Measurements from ENCODE around the gene RAPGEF2. TPM values are rescaled to one million over a fixed set of nuclear protein-coding genes. Genes with fewer than 3 reads are reported as not detected.

The RAPGEF2 gene
- total RNA-seq, 1 donor from 2014 or later = 32.4 TPM

DNA sequence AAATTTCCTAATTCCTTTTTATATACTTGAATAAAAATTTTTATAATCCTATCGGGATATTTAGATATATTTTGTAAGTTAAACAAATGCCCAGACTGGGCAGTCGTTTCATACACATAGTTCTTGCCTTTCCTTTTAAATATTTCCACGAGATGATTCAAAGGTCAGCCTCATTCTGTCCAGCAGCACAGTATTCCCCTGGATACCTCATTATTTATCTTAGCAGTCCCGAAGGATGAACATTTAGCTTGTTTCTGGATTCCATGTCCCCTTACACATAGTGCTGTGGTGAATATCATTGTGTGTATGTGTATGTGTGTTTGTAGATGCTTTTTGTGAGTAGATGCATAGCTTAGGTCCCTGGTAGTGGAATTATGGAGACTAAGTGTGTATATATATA lies 38.3 kb downstream of the RAPGEF2 start:
- Histone ChIP-seq H3K27ac (no peak overlapping the region), H3K27me3 (no peaks in the 10 kb centered on the region), H3K9me3 (no peaks in the 10 kb centered on the region), H3K4me3 (no peak overlapping the region), H3K36me3 (no peaks in the 10 kb centered on the region), H3K4me1 (peaks cover 32% of the 10 kb centered on the region)
- intact Hi-C loops (cut with DNase I) = no loop called here
- DNase-seq (ENCODE audit: extremely low spot score in 2 of 2) = no peak
- TF ChIP-seq POLR2A (IDR thresholded peaks at IDR 0.05) (no peak), POLR2AphosphoS5 (IDR thresholded peaks at IDR 0.05; ENCODE audit: insufficient read depth in 1 of 2, low read depth in 1 of 2) (no peak)
- TF ChIP-seq, protein P1, sequence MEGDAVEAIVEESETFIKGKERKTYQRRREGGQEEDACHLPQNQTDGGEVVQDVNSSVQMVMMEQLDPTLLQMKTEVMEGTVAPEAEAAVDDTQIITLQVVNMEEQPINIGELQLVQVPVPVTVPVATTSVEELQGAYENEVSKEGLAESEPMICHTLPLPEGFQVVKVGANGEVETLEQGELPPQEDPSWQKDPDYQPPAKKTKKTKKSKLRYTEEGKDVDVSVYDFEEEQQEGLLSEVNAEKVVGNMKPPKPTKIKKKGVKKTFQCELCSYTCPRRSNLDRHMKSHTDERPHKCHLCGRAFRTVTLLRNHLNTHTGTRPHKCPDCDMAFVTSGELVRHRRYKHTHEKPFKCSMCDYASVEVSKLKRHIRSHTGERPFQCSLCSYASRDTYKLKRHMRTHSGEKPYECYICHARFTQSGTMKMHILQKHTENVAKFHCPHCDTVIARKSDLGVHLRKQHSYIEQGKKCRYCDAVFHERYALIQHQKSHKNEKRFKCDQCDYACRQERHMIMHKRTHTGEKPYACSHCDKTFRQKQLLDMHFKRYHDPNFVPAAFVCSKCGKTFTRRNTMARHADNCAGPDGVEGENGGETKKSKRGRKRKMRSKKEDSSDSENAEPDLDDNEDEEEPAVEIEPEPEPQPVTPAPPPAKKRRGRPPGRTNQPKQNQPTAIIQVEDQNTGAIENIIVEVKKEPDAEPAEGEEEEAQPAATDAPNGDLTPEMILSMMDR (IDR thresholded peaks at IDR 0.05) = no peak

DNA sequence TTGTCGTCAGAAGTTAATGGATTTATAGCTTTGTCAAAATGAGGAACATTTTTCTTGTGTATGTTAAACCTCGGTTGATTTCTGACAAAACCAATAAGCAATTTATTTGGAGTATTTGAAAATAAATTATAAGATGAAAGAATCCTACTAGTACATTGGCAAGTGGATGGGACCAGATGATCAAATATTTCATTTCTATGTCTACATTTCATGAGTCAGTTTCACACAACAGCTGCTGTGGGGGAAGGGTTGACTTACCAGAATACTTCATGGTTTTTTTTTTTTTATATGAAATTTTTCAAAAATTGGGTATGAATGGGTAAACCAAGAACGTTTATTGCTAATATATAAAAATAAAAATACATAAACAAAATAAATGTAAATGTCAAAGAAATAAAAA lies 39.4 kb downstream of the RAPGEF2 start:
- Histone ChIP-seq H3K27me3 (no peaks in the 10 kb centered on the region), H3K9me3 (no peaks in the 10 kb centered on the region), H3K4me3 (no peak overlapping the region), H3K27ac (no peak overlapping the region), H3K36me3 (no peaks in the 10 kb centered on the region), H3K4me1 (peaks cover 39% of the 10 kb centered on the region)
- no peak for TF ChIP-seq POLR2AphosphoS5 (IDR thresholded peaks at IDR 0.05; ENCODE audit: insufficient read depth in 1 of 2, low read depth in 1 of 2)
- TF ChIP-seq, protein P1 (IDR thresholded peaks at IDR 0.05) = no peak
- no peak for TF ChIP-seq POLR2A (IDR thresholded peaks at IDR 0.05)
- intact Hi-C loops (cut with DNase I) = no loop called here
- DNase-seq (ENCODE audit: extremely low spot score in 2 of 2) = no peak

DNA sequence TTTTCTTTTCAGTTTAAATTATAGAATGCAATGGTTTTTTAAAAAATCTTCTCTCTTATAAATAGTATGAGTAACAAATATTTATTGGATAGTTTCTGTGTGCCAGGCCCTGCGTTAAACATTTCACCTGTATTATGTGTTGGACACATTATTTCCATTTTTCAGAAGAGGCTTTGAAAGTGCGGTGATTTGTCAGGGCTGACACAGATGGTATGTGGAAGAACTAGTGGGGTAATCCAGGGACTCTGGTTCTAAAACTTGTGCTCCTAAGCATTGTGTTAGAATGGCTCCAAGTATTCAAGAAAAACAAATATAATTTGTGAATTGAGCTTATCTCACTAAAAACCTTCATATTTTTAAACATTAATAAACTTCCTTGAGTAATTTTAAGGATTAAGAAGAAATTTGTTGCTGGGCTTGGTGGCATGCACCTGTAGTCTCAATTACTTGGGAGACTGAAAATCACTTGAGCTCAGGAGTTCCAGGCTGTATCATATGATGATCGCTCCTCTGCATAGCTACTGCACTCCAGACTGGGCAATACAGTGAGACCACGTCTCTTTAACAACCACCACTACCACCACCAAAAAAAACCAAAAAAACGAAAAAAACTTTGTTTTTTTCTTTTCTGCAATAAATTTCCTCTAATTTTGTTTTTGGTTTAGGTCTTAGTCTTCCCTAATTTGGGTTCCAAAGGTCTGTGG lies 40.0 kb downstream of the RAPGEF2 start:
- no peak for DNase-seq (ENCODE audit: extremely low spot score in 2 of 2)
- H3K27me3 ChIP-seq = no peaks in the 10 kb centered on the region
- H3K4me1 ChIP-seq = peaks cover 43% of the 10 kb centered on the region
- no peak for TF ChIP-seq POLR2A (IDR thresholded peaks at IDR 0.05)
- TF ChIP-seq, protein P1 (IDR thresholded peaks at IDR 0.05) = no peak
- TF ChIP-seq POLR2AphosphoS5 (IDR thresholded peaks at IDR 0.05; ENCODE audit: insufficient read depth in 1 of 2, low read depth in 1 of 2) = no peak
- H3K36me3 ChIP-seq = no peaks in the 10 kb centered on the region
- no peak overlapping the region for H3K27ac ChIP-seq
- intact Hi-C loops (cut with DNase I) = no loop called here
- H3K4me3 ChIP-seq = no peak overlapping the region
- no peaks in the 10 kb centered on the region for H3K9me3 ChIP-seq

DNA sequence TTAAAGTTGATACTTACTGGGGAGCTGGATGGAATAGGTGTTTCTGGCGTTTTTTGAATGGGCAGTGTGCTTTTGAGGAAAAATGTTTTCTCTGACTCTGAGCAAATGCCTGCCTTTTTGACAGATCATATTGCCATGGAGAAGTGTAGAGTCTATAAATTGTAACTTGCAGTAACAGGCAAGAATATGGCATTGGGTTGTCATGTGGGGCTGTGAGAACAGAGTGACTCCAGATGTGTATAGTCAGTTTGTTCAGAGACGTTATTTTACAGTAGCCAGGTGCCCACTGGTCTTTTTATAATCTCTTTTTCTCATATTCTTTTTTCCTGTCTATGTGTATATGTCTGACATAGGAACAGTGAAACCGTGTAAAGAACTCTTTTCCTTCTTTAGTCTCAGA lies 40.8 kb downstream of the RAPGEF2 start:
- no peaks in the 10 kb centered on the region for H3K9me3 ChIP-seq
- H3K27me3 ChIP-seq = no peaks in the 10 kb centered on the region
- H3K36me3 ChIP-seq = no peaks in the 10 kb centered on the region
- no peak overlapping the region for H3K4me3 ChIP-seq
- TF ChIP-seq POLR2AphosphoS5 (IDR thresholded peaks at IDR 0.05; ENCODE audit: insufficient read depth in 1 of 2, low read depth in 1 of 2) (no peak), POLR2A (IDR thresholded peaks at IDR 0.05) (no peak)
- TF ChIP-seq, protein P1 (IDR thresholded peaks at IDR 0.05) = no peak
- no peak overlapping the region for H3K27ac ChIP-seq
- intact Hi-C loops (cut with DNase I) = no loop called here
- peaks cover 43% of the 10 kb centered on the region for H3K4me1 ChIP-seq
- no peak for DNase-seq (ENCODE audit: extremely low spot score in 2 of 2)

DNA sequence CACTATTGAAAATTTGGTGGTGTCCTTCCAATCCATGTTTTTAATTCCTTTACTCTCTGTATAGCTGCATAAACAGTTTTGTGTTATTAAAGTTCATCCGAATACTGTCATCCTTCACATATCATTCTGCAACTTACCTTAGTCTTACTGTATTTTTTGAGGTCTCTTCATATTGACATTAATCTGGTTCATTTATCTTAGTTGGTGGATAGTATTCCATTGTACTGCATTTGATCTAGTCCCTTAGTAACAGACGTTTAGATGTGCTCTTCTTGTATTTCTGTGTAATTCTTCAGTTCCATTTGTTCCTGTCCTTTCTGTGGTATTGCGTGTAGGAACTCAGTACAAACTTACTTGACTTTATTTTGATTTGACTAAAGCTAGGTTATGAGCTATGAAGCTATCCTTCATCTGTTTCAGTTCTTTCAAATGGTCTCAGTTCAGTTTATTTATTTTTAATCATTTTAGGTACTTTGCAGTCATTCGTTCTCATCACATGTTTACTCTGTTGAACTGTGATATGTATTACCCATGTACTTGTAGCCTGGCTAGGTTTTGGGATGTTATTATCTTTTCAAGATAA lies 41.3 kb downstream of the RAPGEF2 start:
- intact Hi-C loops (cut with DNase I) = no loop called here
- DNase-seq (ENCODE audit: extremely low spot score in 2 of 2) = no peak
- peaks cover 43% of the 10 kb centered on the region for H3K4me1 ChIP-seq
- H3K27me3 ChIP-seq = no peaks in the 10 kb centered on the region
- TF ChIP-seq POLR2AphosphoS5 (IDR thresholded peaks at IDR 0.05; ENCODE audit: insufficient read depth in 1 of 2, low read depth in 1 of 2) (no peak), POLR2A (IDR thresholded peaks at IDR 0.05) (no peak)
- TF ChIP-seq, protein P1 (IDR thresholded peaks at IDR 0.05) = no peak
- no peaks in the 10 kb centered on the region for H3K36me3 ChIP-seq
- H3K4me3 ChIP-seq = no peak overlapping the region
- no peak overlapping the region for H3K27ac ChIP-seq
- no peaks in the 10 kb centered on the region for H3K9me3 ChIP-seq
